Measurements from ENCODE around the gene TIMM22.

TIMM22 gene

GRCh38 chr17:1004769-1005295 is 7.9 kb downstream of the TIMM22 start:
- H3K27me3 ChIP-seq (replicated peaks): no peaks in the 10 kb centered on the region
- TF ChIP-seq CTCF (IDR thresholded peaks at IDR 0.05; ENCODE audit: low read depth, low read length, missing control alignments): no peak
- in situ Hi-C loops (cut with HindIII; ENCODE audit: low pct_ligation_motif_present, low sequenced_read_pairs): no loop called here
- H3K4me3 ChIP-seq (ENCODE audit: low read depth, low read length): no peak overlapping the region
- no peak overlapping the region for H3K27ac ChIP-seq
- no peak for DNase-seq
- H3K36me3 ChIP-seq (replicated peaks): peaks cover 35% of the 10 kb centered on the region

DNA sequence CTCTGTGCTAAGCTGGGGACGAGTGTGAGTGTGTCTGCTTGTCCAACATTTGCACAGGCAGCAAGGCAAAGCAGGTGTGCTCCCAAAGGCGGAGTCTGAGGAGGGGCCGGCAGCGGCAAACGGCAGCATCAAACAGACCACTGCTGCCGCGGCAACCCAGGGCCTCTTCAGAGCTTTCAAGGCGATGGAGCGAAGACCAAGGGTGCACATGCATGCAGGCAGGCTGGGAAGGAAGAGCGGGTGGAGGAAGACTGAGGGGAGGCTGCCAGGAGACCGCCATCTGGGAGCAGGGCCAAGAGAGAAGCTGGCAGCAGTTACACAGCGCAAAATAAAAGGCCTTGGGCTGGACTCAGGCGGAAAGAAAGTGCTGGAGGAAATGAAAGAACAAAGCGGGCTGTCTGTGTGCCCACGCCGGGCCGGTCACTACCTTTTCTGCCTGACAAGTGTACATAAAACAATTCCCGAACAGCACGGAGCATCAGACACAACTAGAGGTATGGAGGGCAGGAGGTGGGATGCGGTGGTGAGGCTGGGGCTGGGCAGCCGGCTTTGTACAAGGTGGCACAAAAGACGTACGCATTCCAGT is 8.5 kb downstream of the TIMM22 start:
- no peak for TF ChIP-seq CTCF (IDR thresholded peaks at IDR 0.05; ENCODE audit: low read depth, low read length, missing control alignments)
- H3K36me3 ChIP-seq (replicated peaks): peaks cover 39% of the 10 kb centered on the region
- H3K27ac ChIP-seq: no peak overlapping the region
- in situ Hi-C loops (cut with HindIII; ENCODE audit: low pct_ligation_motif_present, low sequenced_read_pairs): no loop called here
- H3K27me3 ChIP-seq (replicated peaks): no peaks in the 10 kb centered on the region
- no peak overlapping the region for H3K4me3 ChIP-seq (ENCODE audit: low read depth, low read length)
- no peak for DNase-seq

DNA sequence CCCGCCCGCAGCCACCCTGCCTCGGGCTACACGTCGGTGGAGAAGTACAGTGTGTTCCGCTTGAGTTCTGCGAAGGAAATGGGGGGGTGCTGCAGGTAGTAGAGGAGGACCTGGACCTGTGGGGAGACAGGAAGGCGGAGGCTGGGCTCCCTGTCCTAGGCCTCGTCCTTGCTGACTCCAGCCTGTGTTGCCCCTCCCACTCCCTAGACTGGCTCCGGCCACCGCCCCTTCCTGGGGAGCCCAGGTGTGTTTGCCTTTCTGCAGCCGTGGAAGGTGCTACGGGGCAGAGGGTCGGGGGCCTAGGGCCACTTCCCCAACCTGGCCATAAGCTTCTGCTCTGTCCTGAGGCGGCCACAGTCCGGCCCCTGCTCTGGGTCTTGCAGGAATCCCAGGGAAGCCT is 9.1 kb downstream of the TIMM22 start:
- H3K36me3 ChIP-seq (replicated peaks): peaks cover 37% of the 10 kb centered on the region
- TF ChIP-seq CTCF (IDR thresholded peaks at IDR 0.05; ENCODE audit: low read depth, low read length, missing control alignments): no peak
- no peak overlapping the region for H3K4me3 ChIP-seq (ENCODE audit: low read depth, low read length)
- no peak for DNase-seq
- in situ Hi-C loops (cut with HindIII; ENCODE audit: low pct_ligation_motif_present, low sequenced_read_pairs): no loop called here
- no peaks in the 10 kb centered on the region for H3K27me3 ChIP-seq (replicated peaks)
- H3K27ac ChIP-seq: no peak overlapping the region

DNA sequence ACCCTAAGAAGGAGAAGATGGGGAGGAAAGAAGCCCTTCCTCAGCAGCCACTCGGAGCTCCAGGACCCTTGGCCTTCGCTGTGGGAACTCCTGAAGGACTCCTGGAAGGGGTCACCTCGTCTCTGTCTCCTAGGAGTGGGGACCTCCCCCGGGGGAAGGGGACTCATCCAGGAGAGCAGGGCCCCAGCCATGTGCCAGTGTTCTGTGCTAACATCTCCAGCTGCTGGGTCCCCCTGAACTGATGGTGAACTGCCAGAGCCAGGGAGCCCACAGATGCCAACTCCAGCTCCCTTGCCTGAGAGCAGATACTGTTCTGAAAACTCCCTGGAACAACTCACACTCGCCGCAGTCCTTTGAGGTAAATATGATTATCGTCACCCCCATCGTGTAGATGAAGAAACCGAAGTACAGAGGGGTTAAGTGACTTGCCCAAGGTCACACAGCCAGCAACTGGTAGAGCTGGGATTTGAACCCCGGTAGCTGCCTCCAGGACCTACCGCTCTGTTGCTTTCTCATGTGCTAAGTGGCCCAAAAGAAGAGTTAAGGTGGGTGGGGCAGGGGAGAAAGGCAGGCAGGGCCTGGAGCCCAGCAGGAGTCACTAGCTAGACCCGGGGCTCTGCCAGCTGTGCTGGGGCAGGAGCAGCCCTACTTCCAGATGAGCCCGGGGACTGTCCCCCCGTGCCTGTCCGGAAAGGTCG is 10.5 kb downstream of the TIMM22 start:
- in situ Hi-C loops (cut with HindIII; ENCODE audit: low pct_ligation_motif_present, low sequenced_read_pairs): no loop called here

DNA sequence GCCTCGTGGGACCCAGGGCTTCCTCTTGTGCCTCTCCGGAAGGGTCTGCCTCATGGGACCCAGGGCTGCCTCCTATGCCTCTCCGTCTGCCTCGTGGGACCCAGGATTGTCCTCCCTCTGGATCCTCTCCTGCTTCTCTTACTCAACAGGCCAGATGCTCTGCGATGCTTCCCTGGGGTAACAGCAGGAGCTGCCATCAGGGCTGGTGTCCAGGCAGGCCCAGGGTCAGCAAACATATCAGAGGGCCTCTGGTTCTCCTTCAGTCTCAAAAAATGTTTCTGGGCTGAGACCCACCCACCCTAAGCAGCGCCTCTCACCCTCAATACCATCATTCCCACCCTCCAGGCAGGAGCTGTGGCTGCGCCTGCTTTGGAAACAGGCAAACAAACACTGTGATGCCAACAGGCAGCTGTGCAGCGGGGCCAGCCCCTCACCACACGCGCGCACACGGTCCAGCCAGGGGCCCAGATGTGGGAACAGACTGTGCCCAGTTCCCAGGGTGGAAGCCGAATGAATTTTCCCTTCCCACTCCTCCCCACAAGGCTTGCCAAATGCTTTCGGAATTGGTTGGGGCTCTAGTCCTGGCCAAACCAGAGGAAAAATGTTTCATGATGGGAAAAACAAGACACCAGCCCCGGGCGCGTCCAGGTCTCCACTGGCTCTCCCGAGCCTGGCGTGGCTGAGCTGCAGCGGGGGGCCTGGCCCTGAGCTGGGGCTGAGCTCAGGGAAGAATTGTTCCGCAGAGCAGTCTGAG is 11.3 kb downstream of the TIMM22 start:
- Histone ChIP-seq H3K36me3 (replicated peaks) (peaks cover 36% of the 10 kb centered on the region), H3K27ac (no peak overlapping the region), H3K4me3 (ENCODE audit: low read depth, low read length) (no peak overlapping the region), H3K27me3 (replicated peaks) (no peaks in the 10 kb centered on the region)
- no peak for DNase-seq
- no peak for TF ChIP-seq CTCF (IDR thresholded peaks at IDR 0.05; ENCODE audit: low read depth, low read length, missing control alignments)
- in situ Hi-C loops (cut with HindIII; ENCODE audit: low pct_ligation_motif_present, low sequenced_read_pairs): no loop called here

More for the DNA sequence above, 10.5 kb downstream of the TIMM22 start:
- TF ChIP-seq CTCF (IDR thresholded peaks at IDR 0.05; ENCODE audit: low read depth, low read length, missing control alignments): no peak
- Histone ChIP-seq H3K27ac (no peak overlapping the region), H3K36me3 (replicated peaks) (peaks cover 36% of the 10 kb centered on the region), H3K4me3 (ENCODE audit: low read depth, low read length) (no peak overlapping the region), H3K27me3 (replicated peaks) (no peaks in the 10 kb centered on the region)
- DNase-seq: no peak

All from brain microvascular endothelial cell (primary cell).